Activated CD4-positive, CD25-positive, alpha-beta regulatory T cell treated with anti-CD3 and anti-CD28 coated beads, Interleukin-2, amount 50 U/mL, for 24 hours (primary cell): ENCODE results near the gene MDM1.

Experiments used
- ATAC-seq, 2 donors: fragments of 150-1000 bp; cut with Tn5 transposase; one replicate each; pipeline ENCODE4 v1.10.0; 2021; ENCODE audit warnings: mild to moderate bottlenecking in 1 of 2, moderate library complexity in 1 of 2

Gene MDM1

DNA sequence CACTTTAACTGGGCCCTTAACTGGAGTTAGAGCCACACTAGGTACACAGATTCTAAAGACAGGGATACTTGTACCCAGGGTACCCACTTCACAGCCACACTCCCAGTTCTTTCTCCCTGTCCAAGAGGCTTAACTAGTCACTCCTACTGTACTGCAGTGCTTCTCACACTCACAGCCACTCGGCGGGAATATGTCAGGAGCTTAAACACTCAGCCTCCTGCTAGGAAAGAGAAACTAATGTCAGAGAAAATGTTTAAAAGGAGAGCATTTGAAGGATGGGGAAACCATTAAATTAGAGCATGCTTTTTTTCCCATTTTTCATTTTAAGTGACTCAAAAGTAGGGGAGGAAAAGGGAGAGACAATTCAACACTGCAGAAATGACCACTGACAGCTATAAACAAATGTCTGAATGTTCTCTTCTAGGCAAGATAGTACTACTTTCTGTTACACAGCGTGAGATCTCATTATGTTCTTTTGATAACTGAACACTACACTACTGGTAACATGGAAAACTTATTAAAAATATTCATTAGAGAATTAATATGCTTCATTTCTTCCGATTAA is 22.9 kb upstream of the MDM1 start:
- ATAC-seq, result no peak

DNA sequence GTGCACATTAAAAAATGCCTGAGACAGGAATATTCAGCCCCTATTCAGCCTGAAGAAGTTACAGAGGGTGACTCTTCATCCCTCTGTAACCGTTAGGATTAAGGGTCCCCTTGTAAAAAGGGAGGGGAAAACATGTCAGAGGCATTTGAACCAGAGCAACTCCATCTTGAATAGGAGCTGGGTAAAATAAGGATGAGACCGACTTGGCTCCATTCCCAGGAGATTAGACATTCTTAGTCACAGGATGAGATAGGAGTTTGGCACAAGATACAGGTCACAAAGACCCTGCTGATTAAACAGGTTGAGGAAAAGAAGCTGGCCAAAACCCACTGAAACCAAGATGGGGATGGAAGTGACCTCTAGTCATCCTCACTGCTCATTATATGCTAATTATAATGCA is 19.9 kb upstream of the MDM1 start:
- no peak for ATAC-seq

DNA sequence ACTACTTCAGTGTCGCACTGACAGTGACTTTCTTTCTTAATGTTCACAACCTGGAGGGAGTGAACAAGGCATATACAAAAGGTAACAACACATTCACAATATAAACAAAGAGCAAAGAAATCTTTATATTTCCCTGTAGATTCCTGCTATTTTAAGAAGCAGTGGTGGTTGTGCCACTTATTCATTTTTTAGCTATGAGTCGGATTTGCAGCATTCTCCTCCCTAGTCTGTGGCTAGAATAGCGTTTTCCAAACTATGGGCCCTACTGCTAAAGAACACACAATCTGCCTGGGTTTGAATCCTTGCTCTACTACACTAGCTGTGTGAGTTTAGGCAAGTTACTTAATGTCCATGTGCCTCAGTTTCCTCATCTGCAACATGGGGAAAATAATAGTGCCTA is 18.6 kb upstream of the MDM1 start:
- no peak for ATAC-seq

DNA sequence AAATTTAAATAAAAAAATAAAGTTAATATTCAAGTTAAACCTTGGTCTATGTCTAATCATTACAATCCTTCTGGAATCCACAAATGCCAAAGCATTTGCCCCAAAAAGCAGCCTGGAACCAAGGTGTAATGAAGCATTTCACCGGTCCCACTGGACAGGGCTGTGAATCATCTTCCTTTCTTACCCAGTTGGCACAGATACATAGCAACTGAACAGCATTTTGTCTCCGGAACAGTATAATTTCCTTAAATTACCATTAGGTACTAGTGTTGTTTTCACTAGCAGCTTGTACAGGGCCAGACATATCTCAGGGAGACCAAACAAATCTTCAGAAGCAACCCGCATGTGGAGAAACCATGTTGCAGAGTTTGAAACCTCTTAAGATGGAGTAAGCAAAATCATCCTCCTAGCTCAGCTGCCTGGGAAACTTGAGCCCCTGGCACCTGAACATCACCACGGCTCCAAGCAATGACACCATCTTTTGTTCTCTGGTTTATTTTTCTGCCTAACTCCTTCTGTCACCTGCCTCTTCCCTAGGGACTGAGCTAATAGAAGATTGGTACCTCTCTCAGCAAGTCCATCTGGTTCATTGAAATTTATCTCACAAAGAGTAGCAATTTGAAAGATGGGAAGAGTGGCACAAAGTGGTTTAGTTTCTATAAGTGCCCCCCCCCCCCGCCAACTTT is 17.9 kb upstream of the MDM1 start:
- no peak for ATAC-seq

DNA sequence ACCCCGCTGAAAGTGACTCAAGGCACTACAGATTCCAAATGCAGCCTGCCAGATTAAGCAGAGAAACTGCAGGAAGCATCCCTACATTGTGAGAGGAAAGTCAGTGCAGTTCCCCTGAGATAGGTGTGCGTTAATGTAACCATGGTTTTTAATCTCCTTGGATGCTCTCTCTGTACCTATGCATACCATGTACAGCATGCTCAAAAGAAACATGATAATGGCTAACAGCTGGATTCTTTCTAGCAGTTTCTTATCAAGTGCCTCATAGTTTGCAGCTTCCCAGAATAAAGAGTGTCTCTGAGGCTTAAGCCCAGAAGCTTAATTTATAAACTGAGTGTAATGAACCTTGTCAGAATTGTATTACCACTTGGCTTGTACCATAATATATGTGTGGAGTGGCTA is 17.1 kb upstream of the MDM1 start:
- no peak for ATAC-seq

DNA sequence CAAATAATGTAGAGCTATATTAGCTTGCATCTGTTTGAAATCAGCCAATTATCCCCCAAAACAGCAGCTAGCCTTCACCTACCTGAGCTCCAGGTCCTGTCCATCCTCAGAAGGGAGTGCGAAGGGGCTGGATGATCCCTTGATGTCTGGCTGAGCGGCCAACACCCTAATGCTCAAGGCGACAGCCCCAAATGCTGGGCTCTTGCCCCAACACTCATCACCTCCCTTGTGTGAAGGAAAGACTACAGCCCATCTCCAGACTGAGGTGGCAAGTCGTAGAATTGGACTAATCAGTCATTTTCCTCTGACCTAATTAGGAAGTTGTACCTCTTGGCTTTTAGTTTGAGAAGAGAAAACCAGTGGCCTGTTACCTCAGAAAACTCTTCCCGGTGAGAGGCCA is 16.3 kb upstream of the MDM1 start:
- ATAC-seq, result no peak

DNA sequence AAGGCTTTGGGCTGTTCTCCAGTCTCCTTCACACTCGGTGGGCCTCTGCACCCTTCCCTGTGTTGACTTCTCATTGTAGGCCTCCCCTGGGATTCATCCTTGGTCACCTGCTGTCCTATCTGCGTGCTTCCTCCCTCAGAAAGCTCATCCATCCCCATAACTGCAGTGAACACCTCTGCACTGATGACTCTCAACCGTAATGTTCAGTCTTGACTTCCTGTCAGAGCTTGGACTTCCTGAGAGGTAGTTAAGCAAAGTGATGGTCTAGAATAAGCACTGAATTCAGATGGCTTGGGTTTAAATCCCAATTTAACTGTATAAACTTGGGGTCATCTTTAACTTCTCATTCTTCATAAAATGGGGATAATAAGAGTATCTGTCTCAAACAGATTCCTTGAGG is 13.6 kb upstream of the MDM1 start:
- no peak for ATAC-seq

DNA sequence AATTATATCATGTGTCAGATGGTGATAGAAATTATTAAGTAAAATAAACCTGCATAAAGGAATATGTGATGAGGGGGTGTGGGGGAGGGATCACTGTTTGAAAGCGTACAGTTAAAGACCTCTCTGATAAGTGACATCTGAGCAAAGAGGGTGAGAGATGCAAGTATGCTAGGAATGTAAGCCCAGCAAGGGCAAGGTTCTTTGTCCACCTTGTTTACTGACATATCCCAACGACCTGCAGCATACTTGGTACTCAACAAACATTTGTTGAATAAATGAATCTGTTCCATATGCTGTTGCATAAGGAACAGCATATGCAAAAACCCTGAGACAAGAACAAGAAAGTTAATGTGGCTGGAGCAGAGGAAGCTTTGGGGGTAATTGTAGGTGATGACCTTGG is 12.0 kb upstream of the MDM1 start:
- ATAC-seq, result no peak

DNA sequence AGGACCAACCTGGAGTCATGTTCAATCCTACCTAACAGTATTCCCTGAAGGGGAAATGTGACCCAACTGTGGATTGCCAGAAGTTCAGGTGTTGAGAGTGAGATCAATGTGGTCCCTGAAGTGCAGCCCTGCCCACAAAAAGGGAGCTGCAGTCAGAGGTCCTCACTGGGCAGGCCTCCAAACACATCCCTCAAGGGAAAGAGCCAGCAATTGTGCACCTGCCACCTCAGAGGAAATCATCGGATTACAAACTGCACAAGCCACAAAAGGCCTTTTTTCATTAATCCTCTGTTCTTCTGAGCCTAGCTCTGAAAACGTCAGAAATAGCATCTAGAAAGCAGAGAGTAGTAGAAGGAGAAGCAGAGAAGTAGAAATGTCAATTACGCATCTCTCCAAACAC is 10.8 kb upstream of the MDM1 start:
- no peak for ATAC-seq

DNA sequence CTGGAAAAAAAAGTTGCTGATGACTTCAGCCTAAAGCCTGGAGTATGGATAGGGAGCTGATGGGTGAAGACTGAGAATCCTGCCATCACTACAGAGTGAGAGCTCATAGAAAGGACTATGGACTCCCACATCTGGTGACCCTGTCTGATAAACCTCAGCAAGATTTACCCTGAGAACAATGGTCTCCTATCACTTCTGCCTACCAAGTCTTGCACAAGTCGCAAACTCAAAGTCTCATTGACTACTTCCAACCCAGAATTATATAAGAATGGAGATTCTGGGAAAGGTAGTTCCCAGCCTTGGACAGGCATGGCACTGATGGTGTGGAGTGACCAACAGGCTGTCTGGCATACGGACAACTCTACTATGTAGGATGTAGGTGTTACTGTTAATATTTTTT is 9.7 kb upstream of the MDM1 start:
- no peak for ATAC-seq

DNA sequence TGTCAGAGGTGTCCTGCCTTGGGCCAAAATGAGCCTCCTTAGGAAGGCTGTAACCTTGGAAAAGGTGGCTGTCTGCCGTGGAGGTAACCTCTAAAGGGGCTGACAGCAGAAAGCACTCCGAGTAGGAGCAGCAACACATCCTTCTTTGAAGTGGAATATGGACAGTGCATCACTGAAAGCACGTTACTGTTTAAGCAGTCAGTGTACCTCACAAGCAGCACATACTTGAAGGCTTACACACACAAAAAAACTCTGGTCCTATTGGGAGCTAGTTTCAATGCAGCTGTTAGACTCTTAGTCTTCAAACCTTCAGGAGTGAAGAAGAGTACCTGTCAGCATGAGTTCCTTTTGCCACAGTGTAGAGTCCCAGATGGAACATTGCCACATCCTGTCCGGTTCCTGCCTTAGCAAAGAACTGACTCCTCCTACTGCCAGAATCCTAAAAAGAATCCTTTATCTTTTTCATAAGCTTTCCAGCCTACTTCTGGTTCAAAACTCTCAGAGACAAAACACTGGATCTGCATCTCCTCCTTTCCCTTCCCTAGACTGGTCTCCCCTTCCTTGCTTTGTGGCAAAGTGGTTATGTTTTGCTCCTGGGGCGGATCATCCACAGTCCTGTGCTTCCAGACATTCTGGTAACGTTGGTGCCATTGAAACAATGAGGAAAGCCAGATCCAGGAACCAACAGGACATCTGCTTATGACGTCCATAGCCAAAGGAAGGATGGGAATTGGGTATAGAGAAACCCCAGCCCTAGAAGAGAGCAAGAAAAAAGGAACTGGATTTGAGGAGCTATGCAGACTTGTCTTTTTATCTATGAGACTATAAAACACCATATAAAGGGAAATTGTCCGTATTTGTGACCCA is 8.5 kb upstream of the MDM1 start:
- ATAC-seq, result no peak

DNA sequence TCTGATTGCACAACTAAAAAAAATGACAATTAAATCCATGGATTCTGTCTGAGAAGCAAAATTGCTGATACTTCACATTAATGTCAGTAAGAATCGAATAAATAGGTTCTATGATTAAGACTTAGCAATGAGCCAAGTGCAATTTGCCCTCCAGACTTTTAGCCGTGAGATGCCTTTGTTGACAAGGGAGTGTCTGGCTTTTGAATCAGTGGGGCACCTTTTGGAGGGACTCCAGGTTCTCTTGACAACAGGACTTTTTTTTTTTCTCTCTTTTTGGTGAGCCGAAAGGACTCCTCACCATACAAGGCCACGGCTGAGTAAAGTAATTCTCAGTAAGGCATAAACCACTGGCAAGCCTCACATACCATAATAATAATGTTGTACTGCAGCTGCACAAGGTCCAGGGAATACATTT is 4.7 kb upstream of the MDM1 start:
- no peak for ATAC-seq

DNA sequence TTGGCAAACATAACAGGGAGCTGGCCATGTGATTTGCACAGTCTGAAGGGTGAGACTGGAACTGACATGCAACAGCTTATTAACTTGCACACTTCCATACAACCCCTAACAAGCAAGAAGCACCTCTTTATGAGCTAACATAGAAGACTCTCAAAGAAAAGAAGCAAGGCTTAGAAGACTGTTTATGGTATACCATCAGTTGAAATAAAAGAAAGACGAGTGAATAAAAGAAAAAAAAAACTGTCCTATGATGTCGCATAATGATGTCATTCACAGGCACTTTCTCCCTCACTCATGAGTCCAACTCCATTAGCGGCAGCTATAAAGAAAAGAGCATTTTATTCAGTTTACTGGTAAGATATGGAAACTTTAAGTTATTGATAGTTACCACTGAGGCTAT is 3.3 kb upstream of the MDM1 start:
- no peak for ATAC-seq

DNA sequence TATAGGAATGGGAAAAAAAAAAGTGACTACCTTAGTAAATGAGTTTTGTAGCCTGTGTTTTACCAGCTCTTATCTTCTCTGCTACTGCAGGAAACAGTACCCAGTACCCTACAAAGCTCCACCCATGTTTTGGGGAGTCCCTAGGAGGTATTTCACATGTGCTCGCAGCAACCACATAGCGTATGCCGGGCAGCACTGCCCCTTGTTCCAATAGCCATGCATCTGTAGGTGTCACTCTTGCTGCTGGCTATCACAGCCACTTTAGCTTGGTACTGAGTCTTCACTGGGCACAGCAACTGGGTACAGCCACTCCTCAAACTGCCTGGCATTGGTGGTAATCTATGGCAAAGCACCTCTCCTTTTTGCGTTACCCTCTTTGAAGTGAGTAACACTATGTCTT is 2.0 kb upstream of the MDM1 start:
- ATAC-seq, result no peak

DNA sequence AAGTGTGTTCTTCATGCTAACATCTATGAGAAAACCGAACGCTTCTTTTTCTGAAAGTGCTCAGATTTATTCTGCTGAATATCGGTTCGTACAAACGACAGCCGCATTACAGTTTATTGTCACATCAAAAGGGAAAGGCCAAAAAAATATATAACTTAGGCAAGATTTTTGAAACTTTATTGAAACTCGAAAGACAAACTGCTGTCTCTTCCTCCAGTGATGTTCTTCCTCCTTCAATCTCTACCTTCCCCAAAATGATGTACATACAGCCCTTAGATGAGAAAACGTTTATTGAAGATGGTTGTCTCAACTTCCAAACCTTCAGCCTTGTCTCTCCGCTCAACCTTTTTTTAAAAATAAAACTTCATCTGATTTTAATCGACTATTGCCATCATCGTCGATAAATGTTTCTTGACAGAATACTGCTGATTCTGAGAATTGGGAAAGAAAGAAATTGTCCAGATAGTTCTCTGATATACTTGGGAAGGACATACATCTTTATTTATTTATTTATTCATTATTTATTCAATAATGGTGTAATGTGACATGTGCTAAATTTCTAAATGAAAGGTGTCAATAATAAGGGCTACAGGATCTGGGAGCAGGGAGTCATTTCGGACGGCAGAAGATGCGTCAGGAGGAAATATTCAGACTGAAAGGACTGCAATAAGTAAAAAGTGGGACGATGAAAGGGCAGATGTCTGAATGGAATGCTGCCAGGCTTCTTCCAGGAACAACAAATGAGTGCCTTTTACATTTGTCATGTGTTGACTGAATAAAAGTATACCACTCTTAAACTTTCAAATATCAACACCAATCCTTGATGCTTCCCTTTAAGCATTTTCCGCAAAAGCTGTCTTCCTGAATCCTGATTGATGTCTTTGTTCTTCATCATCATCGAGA is 817 bp upstream of the MDM1 start:
- ATAC-seq, result no peak

DNA sequence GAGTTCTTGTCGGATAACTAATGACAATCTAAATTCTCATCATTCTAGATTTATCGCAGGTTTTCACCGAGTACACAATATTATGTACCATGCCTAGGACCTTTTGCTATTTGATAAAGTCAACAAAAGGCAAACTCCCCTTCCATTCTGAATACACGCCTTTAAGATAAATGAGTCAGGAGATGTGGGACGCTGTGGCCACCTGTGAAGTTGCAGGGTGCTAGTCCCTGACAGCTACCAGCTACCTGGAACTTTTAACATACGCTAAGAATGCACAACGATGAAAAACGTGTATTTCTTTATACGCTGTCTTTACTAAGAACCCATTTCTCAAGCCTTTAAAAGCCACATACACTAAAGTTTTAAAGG is 678 bp downstream of the MDM1 start:
- no peak for ATAC-seq

DNA sequence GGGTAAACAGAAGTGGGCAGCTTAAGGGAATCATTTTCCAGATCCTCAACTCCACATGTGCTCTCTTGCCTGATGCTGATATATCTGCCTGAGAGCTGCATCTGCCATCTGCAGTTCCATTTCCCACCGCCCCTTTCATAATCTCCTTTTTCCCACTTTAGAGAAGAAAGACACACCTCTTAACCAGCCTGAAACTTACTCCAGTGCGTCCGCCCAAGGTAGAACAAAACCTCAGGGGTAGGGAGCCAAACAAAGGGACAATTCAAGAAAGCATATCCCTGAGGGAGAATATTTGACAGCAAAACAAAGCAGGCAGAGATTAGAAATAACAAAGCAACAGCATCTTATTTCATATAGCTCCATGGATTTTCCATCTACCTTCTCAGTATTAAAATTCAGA is 4.3 kb downstream of the MDM1 start:
- no peak for ATAC-seq

DNA sequence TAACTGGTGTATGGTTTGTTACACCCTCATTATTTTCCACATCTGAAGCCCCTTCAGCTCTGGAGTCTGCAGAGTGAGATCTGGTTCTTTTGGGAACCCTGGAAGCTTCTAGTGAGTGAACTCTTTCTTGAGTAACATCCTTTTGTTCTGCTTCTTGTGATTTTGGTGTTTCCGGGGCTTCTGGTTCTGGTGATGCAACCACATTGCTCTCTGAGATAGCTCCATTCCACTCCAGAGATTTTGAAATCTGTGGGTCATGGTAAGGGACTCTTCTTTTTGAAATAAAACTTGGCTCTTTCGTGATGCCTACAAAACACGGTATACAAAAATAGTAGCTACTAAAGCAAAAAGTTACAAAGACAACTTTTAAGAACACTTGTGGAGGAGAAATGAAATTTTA is 5.4 kb downstream of the MDM1 start:
- no peak for ATAC-seq

DNA sequence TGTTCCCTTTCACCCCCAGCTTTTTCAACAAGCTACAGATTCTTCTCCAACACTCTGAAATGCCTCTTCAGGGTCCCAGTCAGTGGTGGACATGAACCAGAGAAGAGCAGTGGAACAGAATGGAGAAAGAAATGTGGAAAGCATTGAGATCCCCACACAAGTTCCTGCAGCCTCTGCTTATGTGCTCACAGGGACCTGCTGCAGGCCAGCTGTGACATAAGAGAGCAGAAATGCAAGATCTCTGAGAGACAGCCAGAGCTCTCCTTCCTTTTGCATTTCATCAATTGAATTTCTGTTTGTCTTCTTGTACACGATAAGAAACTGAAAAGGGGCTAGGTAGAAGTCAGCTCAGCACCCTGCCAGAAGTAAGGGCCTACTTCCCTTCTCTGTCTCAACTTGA is 6.2 kb downstream of the MDM1 start:
- ATAC-seq, result no peak

DNA sequence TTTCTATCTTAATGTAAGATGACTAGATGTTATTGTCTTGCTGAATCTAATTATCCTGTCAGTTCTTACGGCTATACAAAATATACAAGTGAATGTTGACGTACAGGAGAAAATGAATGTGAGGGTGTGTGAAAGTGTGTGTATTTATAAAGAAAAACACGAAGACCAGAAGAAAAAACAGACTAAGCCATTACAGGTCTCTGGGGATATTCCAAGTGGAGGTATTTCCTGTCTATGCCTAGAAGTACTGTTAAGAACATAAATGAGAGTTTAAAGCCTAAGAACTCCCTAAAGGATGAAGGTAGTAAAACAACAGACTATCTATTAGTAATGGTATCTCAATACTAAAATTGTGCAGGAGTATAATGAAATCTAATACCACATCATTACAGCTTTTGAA is 7.6 kb downstream of the MDM1 start:
- ATAC-seq, result no peak

DNA sequence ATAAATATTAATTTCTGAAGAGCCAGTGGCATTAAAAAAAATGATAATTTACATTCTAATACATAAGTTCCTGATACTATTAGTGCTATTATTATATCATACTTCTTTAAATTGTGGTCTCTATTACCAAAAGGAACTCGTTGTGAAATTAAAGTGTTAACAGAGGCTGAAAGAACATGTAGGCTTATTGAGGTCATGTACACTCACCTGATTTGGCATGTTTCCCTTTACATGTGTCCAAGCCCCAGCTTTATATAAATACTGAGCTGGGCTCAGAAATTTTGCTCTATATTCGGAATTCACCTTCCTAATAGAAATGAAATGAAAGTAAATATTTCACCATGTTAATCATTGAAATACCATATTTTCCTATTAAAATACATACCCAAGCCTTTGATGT is 11.0 kb downstream of the MDM1 start:
- ATAC-seq, result no peak

DNA sequence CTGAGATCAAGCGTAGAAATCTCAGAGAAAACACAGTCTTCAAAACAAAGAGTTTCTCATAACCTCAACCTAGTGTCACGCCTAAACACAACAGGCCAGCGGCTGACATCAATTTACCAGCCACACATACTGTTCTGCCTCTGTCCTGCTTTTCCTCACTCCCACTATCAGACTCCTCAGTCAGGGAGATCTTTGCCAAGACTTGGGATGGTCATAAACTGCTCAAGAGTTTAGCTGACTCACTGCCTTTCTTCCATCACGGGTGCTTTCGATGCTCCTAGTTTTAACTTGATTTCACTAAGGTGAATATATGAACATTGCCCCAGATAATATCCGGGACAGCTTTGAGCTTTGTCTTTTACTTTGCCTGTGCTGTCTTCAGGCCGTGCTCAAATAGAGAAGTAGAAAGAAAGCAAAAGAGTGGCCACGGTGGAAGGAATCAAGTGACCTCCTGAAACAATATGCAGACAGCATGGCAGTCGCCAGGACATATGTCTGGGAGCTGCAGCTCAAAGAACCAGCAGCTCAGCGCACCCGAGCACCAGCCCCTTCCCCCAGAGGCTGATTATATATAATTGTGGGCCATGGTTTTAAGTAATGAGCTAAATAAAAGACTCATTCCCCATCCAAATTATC is 12.1 kb downstream of the MDM1 start:
- ATAC-seq, result no peak
